ENCODE data around the gene NUDT3.
A peak's percentile ranks its signal among the peaks of the same experiment; 100 is the strongest.

NUDT3 gene

DNA sequence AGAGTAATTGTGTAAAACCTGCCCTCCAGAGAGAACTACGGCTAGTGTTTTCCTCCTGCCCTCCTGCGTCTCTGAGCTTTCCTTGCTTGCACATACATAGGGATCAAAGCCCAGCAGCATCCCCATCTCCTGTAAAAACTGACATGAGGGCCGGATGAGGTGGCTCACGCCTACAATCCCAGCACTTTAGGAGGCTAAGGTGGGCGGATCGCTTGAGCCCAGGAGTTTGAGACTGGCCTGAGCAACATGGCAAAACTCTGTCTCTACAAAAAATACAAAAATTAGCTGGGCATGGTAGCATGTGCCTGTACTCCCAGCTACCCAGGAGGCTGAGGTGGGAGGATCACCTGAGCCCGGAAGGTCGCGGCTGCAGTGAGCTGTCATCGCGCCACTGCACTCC, 103.3 kb downstream of the NUDT3 start:
- TF ChIP-seq, protein P1, sequence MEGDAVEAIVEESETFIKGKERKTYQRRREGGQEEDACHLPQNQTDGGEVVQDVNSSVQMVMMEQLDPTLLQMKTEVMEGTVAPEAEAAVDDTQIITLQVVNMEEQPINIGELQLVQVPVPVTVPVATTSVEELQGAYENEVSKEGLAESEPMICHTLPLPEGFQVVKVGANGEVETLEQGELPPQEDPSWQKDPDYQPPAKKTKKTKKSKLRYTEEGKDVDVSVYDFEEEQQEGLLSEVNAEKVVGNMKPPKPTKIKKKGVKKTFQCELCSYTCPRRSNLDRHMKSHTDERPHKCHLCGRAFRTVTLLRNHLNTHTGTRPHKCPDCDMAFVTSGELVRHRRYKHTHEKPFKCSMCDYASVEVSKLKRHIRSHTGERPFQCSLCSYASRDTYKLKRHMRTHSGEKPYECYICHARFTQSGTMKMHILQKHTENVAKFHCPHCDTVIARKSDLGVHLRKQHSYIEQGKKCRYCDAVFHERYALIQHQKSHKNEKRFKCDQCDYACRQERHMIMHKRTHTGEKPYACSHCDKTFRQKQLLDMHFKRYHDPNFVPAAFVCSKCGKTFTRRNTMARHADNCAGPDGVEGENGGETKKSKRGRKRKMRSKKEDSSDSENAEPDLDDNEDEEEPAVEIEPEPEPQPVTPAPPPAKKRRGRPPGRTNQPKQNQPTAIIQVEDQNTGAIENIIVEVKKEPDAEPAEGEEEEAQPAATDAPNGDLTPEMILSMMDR (IDR thresholded peaks at IDR 0.05; ENCODE audit: low read depth, low read length): no peak
- no peak overlapping the region for H3K4me3 ChIP-seq (replicated peaks in 1 of 2; ENCODE audit: low read depth in 2 of 2, low read length in 2 of 2)
- no peak for DNase-seq (ENCODE audit: low read depth in 2 of 2)

DNA sequence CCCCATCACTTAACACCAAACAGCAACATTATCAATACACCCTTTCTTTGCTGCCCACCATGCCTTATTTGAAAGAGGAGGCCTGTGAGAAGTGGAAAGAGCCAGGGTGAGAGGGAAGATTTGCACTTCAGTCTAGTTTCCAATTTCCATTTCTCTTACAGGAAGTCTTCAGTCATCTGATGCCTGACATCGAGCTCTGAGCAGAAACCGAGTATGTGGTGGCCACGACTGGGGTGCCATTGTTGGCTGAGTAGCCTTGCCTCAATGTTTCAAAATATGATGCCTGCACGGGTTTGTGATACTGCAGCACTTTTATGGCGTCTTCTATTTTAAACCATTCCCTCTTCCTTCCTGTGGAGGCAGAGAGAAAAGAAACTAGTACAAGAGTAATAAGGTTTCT, 103.9 kb downstream of the NUDT3 start:
- no peak overlapping the region for H3K4me3 ChIP-seq (replicated peaks in 1 of 2; ENCODE audit: low read depth in 2 of 2, low read length in 2 of 2)
- no peak for DNase-seq (ENCODE audit: low read depth in 2 of 2)
- TF ChIP-seq, protein P1 (IDR thresholded peaks at IDR 0.05; ENCODE audit: low read depth, low read length): no peak

DNA sequence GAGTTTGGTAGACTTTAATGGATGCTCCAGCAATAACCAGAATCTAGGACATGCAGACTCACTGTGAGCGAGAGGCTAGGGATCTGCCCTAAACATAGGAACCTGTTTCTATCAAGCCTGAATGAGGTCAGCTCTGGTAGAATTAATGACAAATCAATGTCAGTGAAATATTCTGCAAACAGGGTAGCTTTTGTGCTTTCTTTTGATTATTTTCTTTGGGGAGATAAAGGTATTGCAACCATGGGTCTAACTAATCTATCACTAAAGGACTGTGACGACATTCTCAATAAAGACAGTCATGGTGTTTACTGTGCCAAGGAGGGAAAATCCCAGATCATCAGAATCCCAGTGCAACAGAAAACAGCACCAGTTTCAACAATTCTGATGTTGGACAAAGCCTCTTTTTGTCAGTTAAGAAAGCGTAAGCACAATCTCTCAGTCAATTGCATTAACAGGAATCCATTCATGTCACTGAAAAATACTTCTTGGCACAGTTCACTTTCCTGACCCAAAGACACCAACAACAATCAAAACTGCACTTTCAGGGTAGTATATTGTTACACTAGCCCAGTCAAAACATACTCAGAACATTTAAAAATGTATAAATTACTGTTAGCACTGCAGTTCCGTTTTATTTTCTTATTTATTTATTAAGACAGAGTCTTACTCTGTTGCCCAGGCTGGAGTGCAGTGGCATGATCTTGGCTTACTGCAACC, 106.9 kb downstream of the NUDT3 start:
- DNase-seq (ENCODE audit: low read depth in 2 of 2): no peak
- no peak overlapping the region for H3K4me3 ChIP-seq (replicated peaks in 1 of 2; ENCODE audit: low read depth in 2 of 2, low read length in 2 of 2)
- TF ChIP-seq, protein P1 (IDR thresholded peaks at IDR 0.05; ENCODE audit: low read depth, low read length): no peak

DNA sequence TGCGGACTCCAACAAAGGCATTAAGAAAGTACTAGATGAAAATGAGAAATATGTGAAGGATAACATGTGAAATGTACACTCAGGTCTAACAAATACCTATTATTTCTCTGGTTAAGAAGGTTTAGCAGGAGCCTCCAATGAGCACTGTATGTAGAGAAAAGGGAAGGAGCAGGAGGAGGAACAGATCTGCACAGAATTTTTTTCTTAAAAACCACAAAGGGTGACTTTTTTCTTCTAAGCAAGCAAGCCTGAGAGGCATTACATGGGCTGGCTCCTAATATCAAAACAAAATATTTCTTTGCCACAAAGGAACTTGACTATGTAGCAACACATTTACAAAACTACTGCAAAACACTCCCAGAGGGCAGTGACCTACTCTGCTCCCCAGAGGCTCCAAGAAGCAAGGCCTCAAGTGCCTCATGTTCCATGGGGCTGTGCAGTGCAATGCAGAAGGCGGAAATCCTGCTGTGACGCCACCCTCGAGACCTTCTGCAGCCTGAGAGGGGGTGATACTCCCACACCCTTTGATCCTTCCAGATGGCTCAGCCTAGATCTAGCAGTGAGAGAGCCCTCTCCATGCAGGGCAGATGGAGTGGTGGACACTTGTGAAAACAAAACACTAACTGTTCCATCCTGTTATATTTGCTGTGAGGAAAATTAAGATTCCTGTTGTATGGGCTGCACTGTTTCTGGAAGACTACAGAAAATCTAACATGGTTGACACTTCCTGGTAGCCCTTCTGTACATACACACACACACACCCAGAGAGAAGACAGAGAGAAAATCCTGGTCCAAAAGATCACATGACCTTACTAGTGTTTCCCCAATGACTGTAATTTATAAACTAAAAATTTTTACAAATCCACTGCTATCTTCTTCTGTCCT, 107.7 kb downstream of the NUDT3 start:
- TF ChIP-seq, protein P1 (IDR thresholded peaks at IDR 0.05; ENCODE audit: low read depth, low read length): no peak
- H3K4me3 ChIP-seq (replicated peaks in 1 of 2; ENCODE audit: low read depth in 2 of 2, low read length in 2 of 2): no peak overlapping the region
- peak; percentile 88 to 90 for DNase-seq (ENCODE audit: low read depth in 2 of 2)

DNA sequence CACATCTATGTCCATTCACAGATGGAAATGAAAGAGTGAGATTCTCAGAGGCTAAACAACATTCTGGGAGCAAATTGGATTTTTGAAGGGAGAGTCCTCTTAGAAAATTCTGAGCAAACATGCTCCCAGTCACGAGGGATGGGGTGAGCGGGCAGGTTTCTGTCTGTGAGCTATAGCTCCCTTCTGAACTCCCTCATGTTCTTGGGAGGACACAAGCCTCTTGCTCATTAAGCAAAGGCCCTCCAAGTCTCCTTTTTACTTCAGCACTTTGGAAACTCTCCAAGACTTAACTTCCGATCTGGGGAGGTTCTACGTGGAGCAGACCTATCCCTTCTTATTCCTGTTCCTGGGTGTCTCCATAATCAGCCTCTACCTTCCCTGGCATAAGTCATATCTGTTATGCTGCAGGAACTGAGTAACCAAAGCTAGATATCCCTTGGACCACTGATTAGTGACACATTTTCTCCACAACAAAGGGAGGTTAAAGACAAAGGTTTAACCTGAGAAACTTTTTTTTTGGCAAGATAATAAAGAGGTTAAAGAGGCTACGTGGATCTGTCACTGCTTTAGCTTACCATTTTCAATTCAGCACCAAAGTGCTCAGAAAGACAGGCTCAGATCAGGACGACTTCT, 110.7 kb downstream of the NUDT3 start:
- TF ChIP-seq, protein P1 (IDR thresholded peaks at IDR 0.05; ENCODE audit: low read depth, low read length): no peak
- peak in 1 of 2 donors; percentile 28 for DNase-seq (ENCODE audit: low read depth in 2 of 2)
- no peak overlapping the region for H3K4me3 ChIP-seq (replicated peaks in 1 of 2; ENCODE audit: low read depth in 2 of 2, low read length in 2 of 2)

DNA sequence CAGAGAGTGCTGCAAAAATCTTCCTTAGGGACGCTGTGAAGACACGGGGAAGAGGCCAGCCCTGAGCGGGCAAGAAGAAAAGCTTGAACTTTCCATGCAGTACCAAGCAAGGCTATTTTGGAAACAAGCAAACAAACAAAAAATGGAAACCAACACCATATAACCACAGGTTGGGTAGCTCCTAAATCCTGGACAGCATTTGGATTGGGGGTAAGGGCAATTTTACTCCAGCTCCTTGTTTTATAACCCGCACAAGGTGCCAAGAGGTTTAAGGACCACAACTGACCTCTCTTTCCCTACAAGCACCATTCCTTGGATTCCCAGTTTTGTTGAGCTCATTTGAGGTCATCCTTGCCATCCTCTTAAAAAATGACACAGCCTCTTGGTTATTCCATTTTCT, 112.3 kb downstream of the NUDT3 start:
- H3K4me3 ChIP-seq (replicated peaks in 1 of 2; ENCODE audit: low read depth in 2 of 2, low read length in 2 of 2): no peak overlapping the region
- TF ChIP-seq, protein P1 (IDR thresholded peaks at IDR 0.05; ENCODE audit: low read depth, low read length): no peak
- DNase-seq (ENCODE audit: low read depth in 2 of 2): no peak
